Left hindlimb (tissue), 1 donor: Measurements from ENCODE around the gene FBLN2.

Source experiments
- DNase-seq: peaks from one replicate; pipeline ENCODE4 v3.0.0-alpha.2; 2018

The FBLN2 gene

GRCh38 chr3:13669457-13669856 lies 120.5 kb downstream of the FBLN2 start:
- DNase-seq: no peak

- no peak for DNase-seq
Measured at GRCh38 chr3:13670292-13670691, 121.4 kb downstream of the FBLN2 start.

GRCh38 chr3:13671482-13672233 lies 122.7 kb downstream of the FBLN2 start:
- DNase-seq: no peak

GRCh38 chr3:13673207-13673606 lies 124.3 kb downstream of the FBLN2 start:
- DNase-seq: no peak

- DNase-seq: no peak
Measured at GRCh38 chr3:13674538-13675185, 125.7 kb downstream of the FBLN2 start.

GRCh38 chr3:13676356-13677017 lies 127.6 kb downstream of the FBLN2 start:
- no peak for DNase-seq

- DNase-seq: no peak
Measured at GRCh38 chr3:13677272-13677671, 128.3 kb downstream of the FBLN2 start.

GRCh38 chr3:13681931-13682330 lies 133.0 kb downstream of the FBLN2 start:
- no peak for DNase-seq

GRCh38 chr3:13682331-13683013 lies 133.5 kb downstream of the FBLN2 start:
- DNase-seq: no peak

GRCh38 chr3:13683288-13683687 lies 134.4 kb downstream of the FBLN2 start:
- DNase-seq: no peak

- no peak for DNase-seq
Measured at GRCh38 chr3:13683772-13684171, 134.8 kb downstream of the FBLN2 start.

- DNase-seq: no peak
Measured at GRCh38 chr3:13684350-13684749, 135.4 kb downstream of the FBLN2 start.

GRCh38 chr3:13684854-13685253 lies 135.9 kb downstream of the FBLN2 start:
- DNase-seq: no peak

- DNase-seq: no peak
Measured at GRCh38 chr3:13685721-13686120, 136.8 kb downstream of the FBLN2 start.

GRCh38 chr3:13686367-13687160 lies 137.6 kb downstream of the FBLN2 start:
- no peak for DNase-seq

- DNase-seq: peak; percentile 44
Measured at GRCh38 chr3:13687517-13687943, 138.6 kb downstream of the FBLN2 start.
